ENCODE measurements around the gene KCNQ1. TPM values are rescaled to one million over a fixed set of nuclear protein-coding genes. Genes with fewer than 3 reads are reported as not detected.

KCNQ1 gene
- total RNA-seq, 1 donor from 2014 or later = 0.86 TPM

GRCh38 chr11:2558861-2559526 lies 114.2 kb downstream of the KCNQ1 start:
- DNase-seq (ENCODE audit: low read depth, low spot score) = no peak
- H3K27me3 Mint-ChIP-seq (ENCODE audit: low read depth) = no peaks in the 10 kb centered on the region
- TF ChIP-seq CTCF (conservative IDR thresholded peaks at IDR 0.05) = no peak
- no peak overlapping the region for H3K4me3 Mint-ChIP-seq
- H3K4me1 Mint-ChIP-seq = peaks cover 32% of the 10 kb centered on the region
- H3K27ac Mint-ChIP-seq (ENCODE audit: unreplicated experiment) = no peak overlapping the region
- H3K36me3 Mint-ChIP-seq (ENCODE audit: low read depth) = no peaks in the 10 kb centered on the region
- no peaks in the 10 kb centered on the region for H3K9me3 Mint-ChIP-seq

GRCh38 chr11:2559527-2560311 lies 114.9 kb downstream of the KCNQ1 start:
- no peak overlapping the region for H3K27ac Mint-ChIP-seq (ENCODE audit: unreplicated experiment)
- H3K36me3 Mint-ChIP-seq (ENCODE audit: low read depth) = no peaks in the 10 kb centered on the region
- no peak for TF ChIP-seq CTCF (conservative IDR thresholded peaks at IDR 0.05)
- DNase-seq (ENCODE audit: low read depth, low spot score) = no peak
- no peaks in the 10 kb centered on the region for H3K27me3 Mint-ChIP-seq (ENCODE audit: low read depth)
- H3K9me3 Mint-ChIP-seq = no peaks in the 10 kb centered on the region
- peaks cover 24% of the 10 kb centered on the region for H3K4me1 Mint-ChIP-seq
- no peak overlapping the region for H3K4me3 Mint-ChIP-seq

GRCh38 chr11:2561696-2562581 lies 117.1 kb downstream of the KCNQ1 start:
- TF ChIP-seq CTCF (conservative IDR thresholded peaks at IDR 0.05) = no peak
- DNase-seq (ENCODE audit: low read depth, low spot score) = peak; percentile 66
- Mint-ChIP-seq H3K36me3 (ENCODE audit: low read depth) (no peaks in the 10 kb centered on the region), H3K9me3 (no peaks in the 10 kb centered on the region), H3K27ac (ENCODE audit: unreplicated experiment) (peak overlapping the region; percentile 7), H3K27me3 (ENCODE audit: low read depth) (no peaks in the 10 kb centered on the region), H3K4me1 (peaks cover 15% of the 10 kb centered on the region), H3K4me3 (no peak overlapping the region)

- DNase-seq (ENCODE audit: low read depth, low spot score) = no peak
- Mint-ChIP-seq H3K9me3 (no peaks in the 10 kb centered on the region), H3K36me3 (ENCODE audit: low read depth) (no peaks in the 10 kb centered on the region), H3K27ac (ENCODE audit: unreplicated experiment) (peak overlapping the region; percentile 7), H3K4me1 (peaks cover 13% of the 10 kb centered on the region), H3K27me3 (ENCODE audit: low read depth) (no peaks in the 10 kb centered on the region), H3K4me3 (no peak overlapping the region)
- TF ChIP-seq CTCF (conservative IDR thresholded peaks at IDR 0.05) = no peak
Observed at GRCh38 chr11:2562890-2563212, 118.0 kb downstream of the KCNQ1 start.

- Mint-ChIP-seq H3K36me3 (ENCODE audit: low read depth) (no peaks in the 10 kb centered on the region), H3K4me1 (peaks cover 13% of the 10 kb centered on the region), H3K4me3 (no peak overlapping the region), H3K9me3 (no peaks in the 10 kb centered on the region), H3K27ac (ENCODE audit: unreplicated experiment) (peak overlapping the region; percentile 96), H3K27me3 (ENCODE audit: low read depth) (no peaks in the 10 kb centered on the region)
- no peak for TF ChIP-seq CTCF (conservative IDR thresholded peaks at IDR 0.05)
- DNase-seq (ENCODE audit: low read depth, low spot score) = no peak
Observed at GRCh38 chr11:2563213-2564007, 118.6 kb downstream of the KCNQ1 start.
